ENCODE measurements around the gene PDGFC.

PDGFC gene

DNA sequence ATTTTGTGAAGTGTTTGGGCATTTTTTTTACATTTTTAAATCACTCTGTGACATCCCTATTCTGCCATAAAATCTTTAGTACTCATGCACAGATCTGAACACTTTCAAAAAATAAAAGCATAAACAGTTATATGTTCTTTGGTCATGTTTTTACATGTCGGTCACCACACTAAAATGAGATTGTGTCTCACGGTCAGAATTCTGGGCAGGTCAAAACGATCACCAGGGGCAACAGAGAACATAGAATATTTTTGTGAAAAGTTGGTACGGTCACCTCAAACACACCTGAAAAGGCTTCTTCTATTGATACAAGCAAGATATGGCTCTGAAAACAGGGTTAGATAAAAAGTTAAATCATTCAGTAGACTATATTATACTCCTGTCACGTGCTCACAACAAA is 189.1 kb downstream of the PDGFC start:
- no peak for DNase-seq (ENCODE audit: low spot score)

DNA sequence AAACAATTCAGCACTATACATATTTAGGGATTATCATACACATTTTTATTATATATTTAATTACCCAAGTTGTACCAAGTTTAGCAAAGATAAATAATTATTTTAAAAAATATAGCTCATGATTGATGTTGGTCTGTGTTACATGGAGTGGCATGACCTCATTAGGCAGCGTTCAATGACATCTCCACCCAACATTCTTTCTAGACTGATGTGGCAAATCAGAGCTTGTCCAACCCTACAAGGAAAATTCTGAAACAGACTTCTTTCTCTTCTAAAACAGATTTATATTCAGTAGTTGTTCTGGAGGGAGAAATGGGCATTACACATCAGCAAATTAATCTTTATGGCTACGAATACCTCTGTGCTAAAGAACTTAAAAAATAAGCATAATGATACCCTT is 189.7 kb downstream of the PDGFC start:
- no peak for DNase-seq (ENCODE audit: low spot score)

DNA sequence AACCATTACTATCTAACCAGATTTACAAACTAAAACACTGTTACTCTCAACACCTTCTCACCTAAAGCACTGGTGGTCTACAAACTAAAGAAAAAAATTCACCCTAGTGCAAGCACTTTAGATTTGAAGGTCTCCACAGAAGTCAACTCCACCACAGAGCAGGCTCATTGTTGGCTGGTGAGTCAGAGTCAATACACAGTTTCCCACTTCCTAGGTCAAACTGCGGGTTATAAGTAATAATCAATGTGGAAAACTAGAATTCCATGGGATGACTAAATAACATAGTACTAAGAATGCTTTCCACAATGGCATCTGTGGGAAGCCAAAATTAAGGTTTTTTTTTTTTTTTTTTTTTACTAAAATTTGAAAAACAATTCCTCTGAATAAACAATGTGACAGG is 191.8 kb downstream of the PDGFC start:
- DNase-seq (ENCODE audit: low spot score): no peak

DNA sequence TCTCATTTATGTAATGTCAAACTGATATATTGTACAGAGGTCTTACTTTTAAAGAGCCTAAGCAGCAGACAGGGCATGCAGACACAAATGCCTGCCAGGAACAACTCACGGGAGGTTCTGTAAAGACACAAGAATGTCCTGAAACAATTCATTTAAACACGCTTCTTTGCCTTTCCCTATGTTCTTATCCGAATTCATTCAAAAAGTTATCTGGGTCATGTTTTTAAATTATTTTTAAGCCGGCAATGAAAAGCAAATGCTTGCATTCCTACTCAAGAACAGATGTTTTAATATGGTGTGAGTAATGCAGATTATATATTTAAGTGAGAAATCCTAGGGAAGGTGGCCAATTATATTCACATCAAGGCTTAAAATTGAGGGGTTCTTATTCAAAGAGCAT is 192.6 kb downstream of the PDGFC start:
- DNase-seq (ENCODE audit: low spot score): no peak

DNA sequence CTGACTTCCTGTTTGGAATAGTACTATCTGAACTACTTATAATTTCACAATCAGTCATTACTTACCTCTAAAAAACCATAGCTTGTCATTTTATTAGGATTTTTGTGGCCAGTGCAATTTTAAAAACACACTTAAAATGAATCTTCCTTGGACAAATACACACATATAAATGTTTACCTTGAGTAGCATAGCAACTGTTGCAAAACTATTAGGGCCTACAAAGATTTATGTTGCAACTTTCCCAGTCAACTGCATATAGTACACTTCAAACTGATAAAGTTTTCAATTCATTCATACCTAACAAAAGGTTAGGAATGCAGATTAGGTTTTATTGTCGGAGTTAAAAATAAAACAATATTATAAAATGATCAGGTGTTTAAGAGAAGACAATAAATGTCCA is 193.0 kb downstream of the PDGFC start:
- no peak for DNase-seq (ENCODE audit: low spot score)

DNA sequence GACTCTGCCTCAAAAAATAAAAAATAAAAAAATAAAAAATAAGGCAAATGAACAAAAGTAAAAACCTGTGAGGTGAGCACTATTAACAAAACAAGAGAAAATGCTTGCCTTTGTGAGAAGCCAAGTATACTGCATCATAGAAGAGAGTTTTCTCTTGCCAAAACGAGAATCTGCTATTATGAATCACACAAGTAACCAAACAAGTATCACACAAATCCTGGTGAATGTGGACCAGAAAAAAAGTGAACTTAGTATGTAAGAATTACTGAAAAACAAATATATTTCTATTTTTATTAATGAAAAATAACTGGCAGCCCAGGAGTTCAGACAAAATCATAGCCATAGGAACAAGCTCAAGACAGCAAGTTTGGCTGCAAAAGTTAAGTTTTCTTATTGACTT is 193.5 kb downstream of the PDGFC start:
- no peak for DNase-seq (ENCODE audit: low spot score)

DNA sequence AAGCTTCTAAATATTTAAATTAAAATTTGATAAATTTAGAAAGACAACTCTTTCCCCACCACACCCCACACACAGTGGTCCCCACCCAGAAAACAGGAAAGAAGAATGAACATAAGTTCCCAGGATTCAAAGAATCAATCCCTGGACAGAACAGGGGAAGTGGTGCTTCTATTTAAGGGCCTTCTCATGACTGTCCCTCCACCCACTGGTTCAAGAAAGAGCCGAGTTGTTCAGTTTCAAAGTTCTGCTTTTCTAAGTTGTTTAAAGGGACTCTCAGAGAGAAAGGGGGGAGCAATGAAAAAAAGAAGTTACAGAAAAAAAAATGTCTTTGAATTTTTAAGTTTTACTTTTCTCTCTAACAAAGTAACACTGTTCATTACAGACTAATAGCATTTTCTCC is 195.8 kb downstream of the PDGFC start:
- no peak for DNase-seq (ENCODE audit: low spot score)

DNA sequence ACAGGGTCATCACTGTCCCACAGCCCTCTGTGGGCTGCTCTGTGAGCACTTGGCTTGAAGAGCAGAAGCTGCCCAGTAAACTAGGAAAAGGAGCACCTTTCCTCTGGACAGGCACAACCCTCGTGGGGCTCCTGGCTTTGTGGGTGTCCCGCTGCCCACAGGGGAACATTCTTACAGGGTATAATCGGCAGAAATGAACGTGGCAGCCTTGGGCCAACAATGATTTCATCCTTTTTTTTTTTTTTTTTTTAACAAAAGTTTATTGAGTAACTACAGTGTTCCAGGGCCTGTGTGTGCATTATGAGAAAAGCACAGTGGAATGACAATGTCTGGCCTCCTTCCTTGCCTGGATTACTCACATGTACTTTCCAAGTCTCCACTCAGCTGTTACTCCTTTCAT is 197.2 kb downstream of the PDGFC start:
- no peak for DNase-seq (ENCODE audit: low spot score)

DNA sequence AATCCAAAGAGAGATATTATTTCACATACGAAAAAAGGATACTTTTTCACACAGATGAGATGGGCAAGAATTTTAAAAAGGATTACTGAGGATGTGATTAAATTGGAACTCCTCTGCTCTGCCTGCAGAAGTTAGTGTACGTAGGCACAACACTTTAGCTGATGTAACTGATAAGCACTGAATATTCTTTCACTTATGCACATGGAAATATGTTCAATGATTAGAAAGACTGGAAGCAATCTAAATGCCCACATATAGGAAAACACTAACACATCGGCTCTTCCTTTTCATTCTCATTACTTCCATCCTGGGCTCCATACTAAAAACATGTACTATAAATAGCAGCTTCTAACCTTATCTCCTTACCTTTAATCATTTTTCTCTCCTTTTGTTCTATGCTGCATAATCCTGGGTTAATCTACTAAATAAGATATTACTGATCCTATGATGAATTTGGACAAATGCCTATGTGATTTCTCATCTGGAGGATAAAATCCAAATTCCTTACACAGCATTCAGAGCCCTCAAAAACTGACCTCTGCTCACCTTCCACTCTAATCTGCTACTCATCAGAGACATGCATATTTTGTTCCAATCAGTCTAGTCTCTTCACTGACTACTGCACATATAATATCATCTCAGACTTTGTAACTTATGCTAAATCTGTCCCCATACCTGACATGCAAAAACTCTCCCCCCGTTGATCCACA is 197.8 kb downstream of the PDGFC start:
- no peak for DNase-seq (ENCODE audit: low spot score)

DNA sequence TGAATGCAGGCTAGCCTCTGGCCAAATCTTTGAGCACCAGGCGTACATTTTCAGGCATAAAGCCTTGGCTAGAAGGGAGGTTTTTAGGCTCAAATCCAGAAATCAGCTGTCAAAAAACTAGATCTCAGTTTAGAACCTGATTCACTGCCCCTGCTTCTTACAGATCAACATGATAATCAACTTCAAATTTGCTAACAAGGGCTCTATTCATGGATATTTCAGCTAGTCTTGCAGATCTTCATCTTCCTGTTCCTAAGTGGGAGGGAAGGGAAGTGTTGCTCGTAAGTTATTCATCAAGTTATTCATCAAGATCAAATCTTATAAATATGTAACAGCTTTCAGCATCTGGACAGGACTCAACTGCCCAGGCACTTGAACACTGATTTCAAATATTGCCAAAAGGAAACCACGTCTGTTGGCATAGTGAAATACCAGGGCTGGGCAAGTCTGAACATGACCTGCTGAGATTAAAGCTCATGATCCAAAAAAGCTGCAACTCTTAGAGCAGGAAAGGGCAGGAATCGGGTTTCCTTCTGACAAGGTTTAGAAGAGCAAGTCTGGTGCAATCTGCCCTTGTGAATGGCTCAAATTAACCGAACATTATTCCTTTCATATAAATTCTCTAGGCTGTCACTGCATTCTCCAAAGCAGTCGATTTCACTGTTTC is 200.3 kb downstream of the PDGFC start:
- no peak for DNase-seq (ENCODE audit: low spot score)

DNA sequence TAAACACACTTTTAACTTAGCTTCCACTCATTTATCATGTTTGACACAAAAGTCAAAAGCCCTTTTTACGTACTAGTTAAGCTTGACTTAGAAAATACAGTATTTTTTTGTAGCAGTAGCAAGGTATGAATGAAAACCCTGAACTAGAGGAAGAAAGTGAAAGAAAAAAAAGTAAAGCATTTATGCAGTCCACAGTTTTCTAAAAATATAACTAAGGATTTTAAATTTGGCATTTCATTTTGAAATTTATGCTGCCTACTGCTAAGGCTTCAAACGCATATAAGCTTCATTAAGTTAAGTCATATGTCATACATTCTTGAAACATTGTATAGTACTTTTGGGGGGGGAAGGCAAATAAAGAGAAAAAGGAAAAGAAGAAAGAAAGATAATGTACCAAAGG is 201.5 kb downstream of the PDGFC start:
- DNase-seq (ENCODE audit: low spot score): no peak

DNA sequence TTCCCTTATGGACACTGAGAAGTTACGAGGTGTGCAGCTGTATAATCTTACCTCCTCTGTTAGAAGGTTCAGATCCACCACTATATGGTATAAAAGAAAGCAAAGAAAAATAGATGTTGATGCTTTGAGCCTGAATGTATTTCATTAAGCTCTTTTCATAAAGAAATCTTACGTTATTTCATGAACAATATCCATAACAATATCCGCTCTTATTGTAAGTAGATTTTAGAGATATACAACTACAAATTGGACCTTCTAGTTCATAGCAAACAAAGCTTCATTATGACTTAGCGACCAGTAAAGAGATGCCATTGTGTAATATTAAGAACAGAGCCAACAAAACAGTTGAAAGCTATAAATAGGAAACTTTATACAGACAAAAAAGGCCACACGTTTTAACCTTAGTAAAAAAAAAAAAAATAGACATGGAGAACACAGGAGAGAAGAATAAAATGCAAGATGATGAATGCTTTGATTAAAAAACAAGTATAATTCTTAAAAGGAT is 203.6 kb downstream of the PDGFC start:
- no peak for DNase-seq (ENCODE audit: low spot score)

DNA sequence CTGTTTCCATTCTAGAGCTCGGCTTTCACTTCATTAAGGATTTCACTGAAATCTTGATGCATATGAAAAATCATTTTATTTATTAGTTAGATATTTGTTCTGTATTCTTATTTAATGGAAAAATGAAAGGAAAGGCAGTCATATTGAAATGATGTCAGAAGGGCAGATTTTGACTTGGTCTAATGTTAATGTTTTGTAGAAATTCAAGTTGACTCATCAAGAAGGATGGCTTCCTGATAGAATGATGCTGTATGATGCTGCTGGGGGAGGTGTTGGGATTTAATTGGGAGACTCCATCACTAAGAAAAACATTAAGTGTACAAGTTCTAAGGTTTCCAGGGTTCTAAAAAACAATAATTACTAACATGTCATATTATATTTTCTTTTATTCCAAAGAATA is 204.8 kb downstream of the PDGFC start:
- DNase-seq (ENCODE audit: low spot score): no peak

DNA sequence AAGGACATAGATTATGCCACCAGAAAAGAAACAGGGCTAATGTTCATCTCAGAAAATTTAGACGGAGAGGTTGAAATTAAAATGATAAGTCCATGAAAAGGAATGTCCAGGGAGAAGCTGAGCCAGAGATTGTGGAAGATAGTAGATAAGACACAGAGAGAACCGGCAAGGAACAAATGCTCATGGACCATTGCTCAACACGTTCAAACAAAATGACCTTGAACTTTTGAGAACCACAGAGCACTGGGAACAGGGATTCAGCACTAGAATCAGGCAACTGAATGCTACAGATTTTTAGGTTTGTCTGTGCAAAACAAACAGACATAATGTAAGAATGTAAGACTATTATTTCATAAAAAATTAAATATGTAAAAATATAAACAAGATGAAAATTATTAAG is 206.3 kb downstream of the PDGFC start:
- no peak for DNase-seq (ENCODE audit: low spot score)

DNA sequence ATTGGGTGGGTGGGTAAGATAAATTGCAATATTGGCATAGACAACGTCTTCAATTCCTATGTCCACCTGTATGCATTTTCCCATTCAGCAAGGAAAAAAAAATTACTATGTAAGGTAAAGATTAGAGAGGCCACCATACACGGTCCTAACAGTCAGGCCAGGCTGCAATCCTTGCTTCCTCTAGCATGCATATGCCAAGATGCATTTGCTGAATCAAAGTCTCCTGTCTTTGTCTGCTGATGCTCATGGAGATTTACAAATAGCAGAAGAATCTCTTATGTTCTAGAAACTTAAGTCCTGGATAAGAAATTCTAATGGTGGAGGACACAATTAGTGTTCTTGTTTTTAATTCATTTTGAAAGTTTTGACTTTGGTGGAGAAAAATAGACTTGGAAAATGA is 206.8 kb downstream of the PDGFC start:
- DNase-seq (ENCODE audit: low spot score): no peak

DNA sequence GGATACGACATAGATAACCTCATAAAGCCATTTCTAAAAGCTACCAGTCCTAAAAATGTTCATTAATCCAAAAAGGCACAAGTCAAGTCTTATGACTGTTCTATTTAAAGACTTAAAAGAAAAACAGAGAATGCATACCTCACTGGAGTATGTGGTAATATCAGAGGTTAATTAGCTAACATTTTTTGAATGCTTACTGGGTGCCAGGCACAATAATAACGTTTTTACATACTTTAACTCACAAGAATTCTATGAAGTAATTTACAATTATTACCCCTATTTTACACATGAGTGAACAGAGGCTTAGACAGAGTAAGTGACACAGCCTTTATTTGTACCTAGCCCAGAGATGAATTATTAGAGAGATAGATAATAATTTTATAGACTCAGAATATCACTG is 207.5 kb downstream of the PDGFC start:
- DNase-seq (ENCODE audit: low spot score): no peak

DNA sequence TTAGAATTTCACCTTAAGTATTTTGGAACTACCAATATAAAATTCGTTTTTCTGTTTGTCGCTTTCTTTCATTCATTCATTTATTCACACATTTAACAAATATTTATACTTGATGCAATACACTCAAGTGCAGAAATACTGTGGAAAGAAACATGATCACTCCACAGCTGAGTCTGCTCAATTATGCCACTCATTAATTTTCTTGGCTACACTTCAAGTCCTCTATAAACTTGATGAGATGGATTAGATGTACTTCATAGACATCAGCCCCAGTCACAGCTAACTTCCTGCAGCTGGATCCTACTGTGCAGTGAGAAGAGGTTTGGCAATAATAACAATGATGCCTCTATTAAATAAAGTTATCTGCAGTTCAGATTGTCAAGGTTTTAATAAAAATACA is 208.1 kb downstream of the PDGFC start:
- no peak for DNase-seq (ENCODE audit: low spot score)

DNA sequence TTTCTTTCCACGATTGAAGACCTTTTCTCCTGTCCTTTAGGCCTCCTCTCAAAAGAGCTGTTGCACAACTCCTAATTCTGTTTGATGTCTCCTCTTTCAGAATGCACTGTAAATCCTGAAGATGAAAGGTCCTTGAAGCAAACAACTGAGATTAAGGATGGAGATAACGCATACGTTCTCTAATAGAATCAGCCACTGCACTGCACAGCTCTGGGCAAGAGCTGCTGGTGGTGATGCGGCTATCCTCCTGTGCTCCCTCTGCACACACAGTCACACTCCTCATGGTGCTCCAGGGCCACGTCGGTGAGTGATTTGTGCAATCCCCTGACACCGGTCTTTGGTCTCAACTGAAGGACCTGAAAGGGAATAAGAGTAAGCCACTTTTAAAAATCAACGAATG is 208.7 kb downstream of the PDGFC start:
- no peak for DNase-seq (ENCODE audit: low spot score)

DNA sequence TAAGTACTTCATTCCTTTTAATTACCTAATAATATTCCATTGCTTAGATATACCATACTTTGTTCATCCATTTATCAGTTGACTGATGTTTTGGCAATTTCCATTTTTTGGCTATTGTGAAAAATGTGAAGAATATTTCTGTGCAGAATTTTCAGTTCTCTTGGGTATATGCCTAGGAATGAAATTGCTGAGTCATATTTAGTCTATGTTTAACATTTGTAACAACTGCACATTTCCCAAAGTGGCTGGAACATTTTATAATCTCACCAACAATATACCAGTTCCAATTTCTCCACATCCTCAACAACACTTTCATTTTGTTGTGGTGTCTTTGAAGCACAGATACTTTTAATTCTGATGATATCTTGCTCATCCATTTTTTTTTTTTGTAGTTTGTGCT is 215.5 kb downstream of the PDGFC start:
- no peak for DNase-seq (ENCODE audit: low spot score)

DNA sequence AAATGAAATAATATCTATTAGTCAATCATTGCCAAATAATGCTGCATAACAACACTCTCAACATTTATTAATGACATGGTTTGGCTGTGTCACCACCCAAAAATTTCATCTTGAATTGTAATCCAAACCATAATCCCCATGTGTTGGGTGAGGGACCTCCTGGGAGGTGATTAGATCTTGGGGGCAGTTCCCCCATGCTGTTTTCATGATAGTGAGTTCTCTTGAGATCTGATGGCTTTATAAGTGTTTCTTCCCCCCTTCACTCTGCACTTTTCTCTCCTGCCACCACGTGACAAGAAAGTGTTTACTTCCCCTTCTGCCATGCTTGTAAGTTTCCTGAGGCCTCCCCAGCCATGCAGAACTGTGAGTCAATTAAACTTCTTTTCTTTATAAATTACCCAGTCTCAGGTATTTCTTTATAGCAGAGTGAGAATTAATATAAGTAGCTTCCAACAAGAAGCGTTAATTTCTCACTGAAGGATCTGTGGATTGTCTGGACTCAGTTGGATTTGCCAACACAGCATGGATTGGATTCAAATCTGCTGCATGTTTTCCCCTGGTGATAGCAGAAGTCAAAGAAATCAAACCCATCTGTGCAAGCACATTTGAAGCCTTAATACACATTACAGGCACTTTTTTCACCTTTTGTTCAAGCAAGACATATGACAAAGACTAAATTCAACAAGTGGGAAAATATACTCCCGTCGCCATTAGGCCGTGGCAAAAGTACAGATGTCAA is 216.6 kb downstream of the PDGFC start:
- DNase-seq (ENCODE audit: low spot score): no peak

DNA sequence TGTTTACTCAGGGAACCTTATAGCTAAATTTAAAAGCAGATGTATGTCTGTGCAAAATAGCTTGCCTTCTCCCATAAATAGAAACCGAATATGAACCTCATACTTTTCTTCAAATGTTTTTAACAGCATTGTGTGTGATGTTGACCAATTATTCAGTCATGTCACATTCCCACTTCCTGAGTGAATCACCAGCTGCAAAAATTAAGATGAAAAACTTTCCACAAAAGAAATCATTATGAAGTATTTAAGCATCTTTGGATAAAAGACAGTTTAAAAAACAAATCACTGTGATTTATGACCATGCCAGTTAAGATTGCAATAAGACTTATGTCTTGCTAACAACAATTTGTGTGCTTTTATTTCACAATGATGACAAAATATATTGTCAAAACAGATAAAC is 220.1 kb downstream of the PDGFC start:
- DNase-seq (ENCODE audit: low spot score): no peak

DNA sequence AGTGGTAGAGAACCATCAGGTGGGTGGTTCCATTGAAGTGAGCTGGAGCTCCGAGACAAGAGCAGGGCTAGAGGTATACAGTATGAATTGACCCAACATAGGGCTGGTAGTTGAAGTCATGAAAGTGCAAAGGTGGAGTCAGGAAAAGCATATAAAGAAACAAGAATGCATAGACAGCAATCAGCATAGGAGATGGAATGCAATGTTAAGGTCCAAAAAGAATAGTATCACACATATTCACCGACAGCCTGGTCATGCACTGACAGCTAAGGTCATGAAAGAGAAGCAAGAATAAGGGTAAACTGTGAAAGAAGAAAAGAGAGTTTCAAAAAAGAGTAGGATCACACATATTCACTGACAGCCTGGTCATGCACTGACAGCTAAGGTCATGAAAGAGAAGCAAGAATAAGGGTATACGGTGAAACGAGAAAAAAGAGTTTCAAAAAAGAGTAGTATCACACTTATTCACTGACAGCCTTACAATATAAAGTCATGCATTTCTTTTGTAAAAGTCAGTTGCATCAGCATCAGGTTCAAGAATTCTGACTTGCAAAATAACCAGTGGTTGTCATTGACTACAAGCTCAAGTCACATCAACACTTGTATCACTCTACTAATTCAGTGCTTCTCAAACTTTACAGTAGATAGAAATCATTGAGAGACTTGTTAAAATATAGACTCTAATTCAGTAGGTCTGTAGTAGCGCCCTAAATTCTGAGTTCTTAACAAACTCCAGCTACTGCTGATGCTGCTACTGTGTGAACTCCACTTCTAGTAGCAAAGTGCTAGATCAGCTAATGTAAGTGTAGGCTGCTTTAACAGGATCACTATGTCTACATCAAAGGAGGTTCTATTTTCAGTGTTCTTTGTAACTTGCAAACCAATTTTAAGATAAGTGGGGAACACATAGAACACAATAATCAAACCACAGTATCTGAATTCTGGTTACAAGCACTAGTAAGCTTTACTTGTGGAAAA is 221.9 kb downstream of the PDGFC start:
- DNase-seq (ENCODE audit: low spot score): no peak

All from HuH-7.5 (cell line).